Activated T-helper 17 cell treated with anti-CD3 and anti-CD28 coated beads, Interleukin-2, amount 50 U/mL, for 72 hours (primary cell): ENCODE measurements around the gene GPANK1. TPM values are rescaled to one million over a fixed set of nuclear protein-coding genes. Genes with fewer than 3 reads are reported as not detected.

Experiments
- ATAC-seq: fragments of 150-1000 bp; cut with Tn5 transposase; replicated peaks from 2 replicates; pipeline ENCODE4 v1.10.0; 2021; ENCODE audit warnings: mild to moderate bottlenecking, moderate library complexity
- H3K27ac Mint-ChIP-seq: one replicate; pipeline ENCODE4 v1.8.0; 2022; ENCODE audit warnings: mixed read lengths
- H3K27me3 Mint-ChIP-seq: one replicate; pipeline ENCODE4 v1.8.0; 2022; ENCODE audit warnings: mixed read lengths
- H3K36me3 Mint-ChIP-seq: one replicate; pipeline ENCODE4 v1.8.0; 2022; ENCODE audit warnings: low read depth, mild to moderate bottlenecking, mixed read lengths
- H3K4me1 Mint-ChIP-seq: one replicate; pipeline ENCODE4 v1.8.0; 2022; ENCODE audit warnings: mixed read lengths
- H3K4me3 Mint-ChIP-seq: one replicate; pipeline ENCODE4 v1.8.0; 2022; ENCODE audit warnings: mild to moderate bottlenecking, mixed read lengths
- H3K9me3 Mint-ChIP-seq: one replicate; pipeline ENCODE4 v1.8.0; 2022; ENCODE audit warnings: mixed read lengths
- total RNA-seq, 2 donors: library from RNA; stranded (reverse); gene quantifications; one replicate each; pipeline ENCODE4 v1.2.3, GENCODE V29; 2022

GPANK1 gene
- total RNA-seq, 2 donors from 2014 or later, result 30.1 to 39.0 TPM

- H3K36me3 Mint-ChIP-seq, result peaks cover 99% of the 10 kb centered on the region
- ATAC-seq, result no peak
- peaks cover 9% of the 10 kb centered on the region for H3K4me1 Mint-ChIP-seq
- no peak overlapping the region for H3K27ac Mint-ChIP-seq
- H3K27me3 Mint-ChIP-seq, result no peaks in the 10 kb centered on the region
- no peaks in the 10 kb centered on the region for H3K9me3 Mint-ChIP-seq
- no peak overlapping the region for H3K4me3 Mint-ChIP-seq
Measured at GRCh38 chr6:31643818-31644454, 20.9 kb downstream of the GPANK1 start.

GRCh38 chr6:31642798-31643570 lies 21.8 kb downstream of the GPANK1 start:
- H3K27ac Mint-ChIP-seq, result no peak overlapping the region
- no peaks in the 10 kb centered on the region for H3K9me3 Mint-ChIP-seq
- ATAC-seq, result no peak
- no peaks in the 10 kb centered on the region for H3K27me3 Mint-ChIP-seq
- peaks cover 9% of the 10 kb centered on the region for H3K4me1 Mint-ChIP-seq
- peaks cover 99% of the 10 kb centered on the region for H3K36me3 Mint-ChIP-seq
- H3K4me3 Mint-ChIP-seq, result no peak overlapping the region

GRCh38 chr6:31641370-31641769 lies 23.4 kb downstream of the GPANK1 start:
- no peak overlapping the region for H3K4me3 Mint-ChIP-seq
- no peaks in the 10 kb centered on the region for H3K27me3 Mint-ChIP-seq
- peak overlapping the region; percentile 89 for H3K27ac Mint-ChIP-seq
- H3K9me3 Mint-ChIP-seq, result no peaks in the 10 kb centered on the region
- ATAC-seq, result no peak
- H3K36me3 Mint-ChIP-seq, result peaks cover 99% of the 10 kb centered on the region
- peaks cover 9% of the 10 kb centered on the region for H3K4me1 Mint-ChIP-seq

GRCh38 chr6:31640612-31641011 lies 24.2 kb downstream of the GPANK1 start:
- Mint-ChIP-seq H3K9me3 (no peaks in the 10 kb centered on the region), H3K36me3 (peaks cover 99% of the 10 kb centered on the region), H3K4me3 (peak overlapping the region; percentile 54), H3K27me3 (no peaks in the 10 kb centered on the region), H3K27ac (peak overlapping the region; percentile 89), H3K4me1 (peaks cover 9% of the 10 kb centered on the region)
- ATAC-seq, result no peak

GRCh38 chr6:31639449-31639861 lies 25.3 kb downstream of the GPANK1 start:
- Mint-ChIP-seq H3K36me3 (peaks cover 99% of the 10 kb centered on the region), H3K4me3 (peak overlapping the region; percentile 54), H3K9me3 (no peaks in the 10 kb centered on the region), H3K4me1 (peaks cover 9% of the 10 kb centered on the region), H3K27ac (peak overlapping the region; percentile 89), H3K27me3 (no peaks in the 10 kb centered on the region)
- ATAC-seq, result peak; percentile 80

GRCh38 chr6:31639043-31639442 lies 25.8 kb downstream of the GPANK1 start:
- Mint-ChIP-seq H3K27ac (no peak overlapping the region), H3K36me3 (peaks cover 100% of the 10 kb centered on the region), H3K27me3 (no peaks in the 10 kb centered on the region), H3K4me3 (no peak overlapping the region), H3K9me3 (no peaks in the 10 kb centered on the region), H3K4me1 (peaks cover 10% of the 10 kb centered on the region)
- no peak for ATAC-seq

GRCh38 chr6:31636698-31637596 lies 27.9 kb downstream of the GPANK1 start:
- no peak for ATAC-seq
- Mint-ChIP-seq H3K4me1 (peaks cover 13% of the 10 kb centered on the region), H3K27me3 (no peaks in the 10 kb centered on the region), H3K27ac (peak overlapping the region; percentile 52), H3K9me3 (no peaks in the 10 kb centered on the region), H3K36me3 (peaks cover 100% of the 10 kb centered on the region), H3K4me3 (no peak overlapping the region)

GRCh38 chr6:31634969-31635575 lies 29.7 kb downstream of the GPANK1 start:
- peaks cover 8% of the 10 kb centered on the region for H3K4me1 Mint-ChIP-seq
- H3K36me3 Mint-ChIP-seq, result peaks cover 100% of the 10 kb centered on the region
- H3K27me3 Mint-ChIP-seq, result no peaks in the 10 kb centered on the region
- no peaks in the 10 kb centered on the region for H3K9me3 Mint-ChIP-seq
- no peak overlapping the region for H3K4me3 Mint-ChIP-seq
- ATAC-seq, result no peak
- peak overlapping the region; percentile 59 for H3K27ac Mint-ChIP-seq

GRCh38 chr6:31634131-31634530 lies 30.7 kb downstream of the GPANK1 start:
- H3K4me1 Mint-ChIP-seq, result peaks cover 4% of the 10 kb centered on the region
- H3K4me3 Mint-ChIP-seq, result no peak overlapping the region
- H3K9me3 Mint-ChIP-seq, result no peaks in the 10 kb centered on the region
- H3K27ac Mint-ChIP-seq, result peak overlapping the region; percentile 60
- no peaks in the 10 kb centered on the region for H3K27me3 Mint-ChIP-seq
- H3K36me3 Mint-ChIP-seq, result peaks cover 100% of the 10 kb centered on the region
- no peak for ATAC-seq

GRCh38 chr6:31633447-31633846 lies 31.4 kb downstream of the GPANK1 start:
- Mint-ChIP-seq H3K4me1 (peaks cover 4% of the 10 kb centered on the region), H3K27me3 (no peaks in the 10 kb centered on the region), H3K9me3 (no peaks in the 10 kb centered on the region), H3K36me3 (peaks cover 100% of the 10 kb centered on the region), H3K4me3 (no peak overlapping the region), H3K27ac (peak overlapping the region; percentile 60)
- no peak for ATAC-seq

GRCh38 chr6:31632279-31632946 lies 32.4 kb downstream of the GPANK1 start:
- Mint-ChIP-seq H3K9me3 (no peaks in the 10 kb centered on the region), H3K4me1 (peaks cover 4% of the 10 kb centered on the region), H3K4me3 (no peak overlapping the region), H3K36me3 (peaks cover 100% of the 10 kb centered on the region), H3K27ac (no peak overlapping the region), H3K27me3 (no peaks in the 10 kb centered on the region)
- no peak for ATAC-seq

- no peak overlapping the region for H3K4me3 Mint-ChIP-seq
- no peaks in the 10 kb centered on the region for H3K27me3 Mint-ChIP-seq
- no peak overlapping the region for H3K27ac Mint-ChIP-seq
- no peaks in the 10 kb centered on the region for H3K9me3 Mint-ChIP-seq
- H3K4me1 Mint-ChIP-seq, result peaks cover 4% of the 10 kb centered on the region
- peaks cover 100% of the 10 kb centered on the region for H3K36me3 Mint-ChIP-seq
- no peak for ATAC-seq
Measured at GRCh38 chr6:31631681-31632278, 33.0 kb downstream of the GPANK1 start.

GRCh38 chr6:31631209-31631608 lies 33.6 kb downstream of the GPANK1 start:
- ATAC-seq, result no peak
- peaks cover 4% of the 10 kb centered on the region for H3K4me1 Mint-ChIP-seq

More at GRCh38 chr6:31631209-31631608, 33.6 kb downstream of the GPANK1 start:
- Mint-ChIP-seq H3K27me3 (no peaks in the 10 kb centered on the region), H3K27ac (no peak overlapping the region), H3K36me3 (peaks cover 100% of the 10 kb centered on the region), H3K4me3 (no peak overlapping the region), H3K9me3 (no peaks in the 10 kb centered on the region)
